HG02623 (cell line): Measurements from ENCODE around the gene CXCL1.

ENCODE experiments used
- ATAC-seq: cut with Tn5 transposase; IDR thresholded peaks from one replicate; pipeline ENCODE4 v1.9.1; 2021; ENCODE audit warnings: moderate library complexity; ENCODE audit not compliant: unreplicated experiment

The CXCL1 gene

DNA sequence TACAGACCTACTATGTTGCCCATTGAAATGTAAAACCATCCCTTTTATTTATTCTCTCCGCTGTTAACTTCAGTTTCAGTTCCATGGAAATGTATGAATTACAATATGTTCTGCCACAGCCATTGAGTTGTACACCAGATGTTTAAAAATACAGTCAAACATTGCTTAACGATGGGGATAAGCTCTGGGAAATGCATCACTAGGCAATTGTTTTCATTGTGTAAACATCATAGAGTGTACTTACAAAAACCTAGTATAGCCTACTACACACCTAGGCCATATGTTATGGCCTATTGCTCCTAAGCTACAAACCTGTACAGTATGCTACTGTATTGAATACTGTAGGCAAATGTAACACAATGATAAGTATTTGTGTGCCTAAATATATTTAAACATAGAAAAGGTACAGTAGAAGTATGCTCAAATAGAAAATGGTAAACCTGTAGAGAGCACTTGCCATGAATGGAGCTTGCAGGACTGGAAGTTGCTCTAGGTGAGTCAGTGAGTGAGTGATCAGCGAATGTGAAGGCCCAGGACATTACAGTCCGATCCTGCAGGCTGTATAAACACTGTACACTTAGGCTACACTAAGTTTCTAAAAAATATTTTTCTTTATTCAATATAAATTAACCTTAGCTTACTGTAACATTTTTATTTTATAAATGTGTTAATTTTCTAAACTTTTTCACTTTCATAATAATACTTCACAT is 18.8 kb upstream of the CXCL1 start:
- no peak for ATAC-seq

DNA sequence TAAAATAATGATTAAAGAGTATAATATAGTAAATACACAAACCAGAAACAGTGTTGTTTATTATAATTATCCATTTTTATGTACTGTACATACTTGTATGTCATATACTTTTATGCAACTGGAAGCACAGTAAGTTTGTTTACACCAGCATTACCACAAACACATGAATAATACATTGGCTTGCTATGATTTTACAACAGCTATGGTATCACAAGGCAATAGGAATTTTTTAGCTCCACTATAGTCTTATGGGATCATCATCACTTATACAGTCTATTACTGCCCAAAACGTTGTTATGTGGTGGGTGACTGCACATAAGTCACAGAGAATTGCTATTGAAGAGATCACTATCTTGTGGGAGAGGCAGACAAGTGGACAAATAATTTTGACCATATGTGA is 17.9 kb upstream of the CXCL1 start:
- no peak for ATAC-seq

DNA sequence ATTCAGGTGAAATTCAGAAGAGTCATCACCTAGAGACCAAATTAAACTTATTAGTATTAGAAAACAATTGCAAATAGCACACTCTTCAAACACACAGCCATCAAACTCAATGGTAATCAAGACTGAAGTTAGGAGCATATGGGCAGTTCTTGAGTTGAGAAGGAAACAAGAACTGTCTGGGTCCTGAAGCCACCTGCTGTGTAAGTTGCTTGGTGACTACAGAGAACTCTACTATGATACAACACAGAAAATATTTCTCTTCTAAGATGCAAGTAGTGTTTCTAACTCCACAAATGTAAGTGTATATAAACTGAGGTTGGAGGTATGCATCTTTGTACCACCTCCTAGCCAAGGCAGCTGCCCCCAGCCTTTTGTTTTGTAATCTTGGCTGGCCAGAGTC is 16.4 kb upstream of the CXCL1 start:
- ATAC-seq: no peak

DNA sequence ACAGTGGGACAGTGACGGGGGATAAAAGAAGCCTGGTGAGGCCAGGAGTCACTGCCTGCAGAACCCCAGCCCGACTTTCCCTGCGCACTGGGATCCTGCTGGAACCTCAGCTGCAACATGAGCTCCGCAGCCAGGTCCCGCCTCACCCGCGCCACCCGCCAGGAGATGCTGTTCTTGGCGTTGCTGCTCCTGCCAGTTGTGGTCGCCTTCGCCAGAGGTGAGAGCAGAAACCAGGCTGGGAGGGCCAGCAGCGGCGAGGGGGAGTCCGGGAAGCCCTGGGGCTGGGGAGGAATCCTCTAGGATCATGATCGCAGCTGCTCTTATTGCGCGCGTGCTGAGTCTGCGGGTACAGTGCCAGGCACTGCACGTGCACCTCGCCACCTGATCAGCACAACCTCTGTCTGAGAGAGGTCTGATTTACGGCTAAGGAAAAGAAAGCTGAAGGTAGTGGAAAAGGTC is 15.9 kb upstream of the CXCL1 start, which contains the start of gene PF4V1:
TSS of gene PF4V1 (plus strand) at position 51 of the 459 bp plus-strand sequence. CDS start at position 118, 67 bp downstream.
- no peak for ATAC-seq

DNA sequence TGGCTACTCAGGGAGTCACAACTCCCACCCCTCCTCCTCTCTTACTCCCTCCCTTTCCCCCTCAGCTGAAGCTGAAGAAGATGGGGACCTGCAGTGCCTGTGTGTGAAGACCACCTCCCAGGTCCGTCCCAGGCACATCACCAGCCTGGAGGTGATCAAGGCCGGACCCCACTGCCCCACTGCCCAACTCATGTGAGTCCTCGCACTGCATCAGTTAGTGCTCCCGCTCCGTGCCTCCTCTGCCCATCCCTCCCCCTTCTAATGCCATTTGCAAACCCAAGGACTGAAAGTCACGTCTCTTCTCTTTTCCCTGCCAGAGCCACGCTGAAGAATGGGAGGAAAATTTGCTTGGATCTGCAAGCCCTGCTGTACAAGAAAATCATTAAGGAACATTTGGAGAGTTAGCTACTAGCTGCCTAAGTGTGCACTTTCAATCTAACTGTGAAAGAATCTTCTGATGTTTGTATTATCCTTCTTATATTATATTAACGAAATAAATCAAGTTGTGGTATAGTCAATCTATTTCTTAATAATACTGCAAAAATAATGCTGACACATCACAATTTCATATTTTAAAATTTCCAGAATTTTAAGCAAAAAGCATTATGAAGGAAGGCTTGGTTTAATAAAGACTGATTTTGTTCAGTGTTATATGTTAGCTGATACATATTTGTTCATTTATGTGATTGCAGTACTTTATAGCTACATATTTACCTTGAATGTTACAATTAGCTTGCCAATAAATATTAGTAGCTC is 15.3 kb upstream of the CXCL1 start:
- ATAC-seq: no peak

DNA sequence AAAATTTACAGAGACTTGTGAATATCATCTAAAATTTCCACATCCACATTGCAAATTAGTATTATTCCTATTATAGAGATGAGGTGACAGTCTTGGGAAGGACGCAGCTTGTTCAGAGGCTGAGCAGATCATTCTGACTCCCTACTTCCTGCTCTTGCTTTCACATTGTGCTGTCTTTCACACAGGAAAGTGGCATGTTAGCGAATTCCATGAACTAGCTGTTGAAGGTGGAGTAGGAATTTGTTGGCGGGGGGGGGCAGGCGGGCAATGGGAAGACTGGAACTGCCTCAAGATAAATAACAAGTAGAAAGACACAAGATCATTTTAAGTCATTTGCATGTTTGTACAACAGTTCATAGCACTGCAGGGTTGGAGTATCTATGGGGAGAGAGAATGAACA is 13.8 kb upstream of the CXCL1 start:
- ATAC-seq: no peak

DNA sequence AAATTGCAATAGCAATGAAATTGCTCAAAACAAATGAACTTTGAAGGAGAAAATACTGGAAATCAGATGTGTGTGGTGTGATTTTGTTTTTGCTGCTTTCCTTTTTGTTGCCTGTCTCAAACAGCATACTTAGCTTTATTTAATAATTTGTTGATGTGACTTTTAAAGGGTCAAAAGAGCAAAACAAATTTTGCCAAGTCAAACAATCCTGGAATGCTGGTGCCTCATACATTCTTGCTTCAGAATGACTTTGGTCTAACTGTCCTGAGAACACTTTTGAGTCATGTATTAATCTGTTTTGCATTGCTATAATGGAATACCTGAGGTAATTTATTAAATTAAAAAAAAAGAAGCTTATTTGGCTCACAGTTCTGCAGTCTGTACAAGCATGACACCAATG is 12.7 kb upstream of the CXCL1 start:
- ATAC-seq: no peak

DNA sequence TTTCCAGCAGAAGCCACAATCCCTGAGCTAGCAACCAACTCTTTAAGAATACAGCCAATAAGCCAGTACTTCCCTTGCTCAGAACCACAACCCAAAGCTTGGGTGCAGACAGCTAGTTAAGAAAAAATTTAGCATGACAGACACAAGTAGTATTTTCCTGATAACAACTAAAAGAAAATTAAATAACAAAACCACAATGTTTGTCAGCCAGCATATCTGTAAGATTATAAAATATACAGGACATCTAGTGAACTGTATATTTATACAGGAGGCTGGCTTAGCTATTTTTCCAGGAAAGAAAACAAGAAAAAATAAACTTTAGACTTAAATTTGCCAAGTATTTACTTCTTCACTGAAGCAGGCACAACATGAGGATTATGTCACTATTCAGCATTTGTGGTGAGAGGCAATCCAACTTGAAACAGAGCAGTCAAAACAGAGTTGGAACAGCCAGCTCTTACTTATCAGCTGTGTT is 9.5 kb upstream of the CXCL1 start:
- no peak for ATAC-seq

DNA sequence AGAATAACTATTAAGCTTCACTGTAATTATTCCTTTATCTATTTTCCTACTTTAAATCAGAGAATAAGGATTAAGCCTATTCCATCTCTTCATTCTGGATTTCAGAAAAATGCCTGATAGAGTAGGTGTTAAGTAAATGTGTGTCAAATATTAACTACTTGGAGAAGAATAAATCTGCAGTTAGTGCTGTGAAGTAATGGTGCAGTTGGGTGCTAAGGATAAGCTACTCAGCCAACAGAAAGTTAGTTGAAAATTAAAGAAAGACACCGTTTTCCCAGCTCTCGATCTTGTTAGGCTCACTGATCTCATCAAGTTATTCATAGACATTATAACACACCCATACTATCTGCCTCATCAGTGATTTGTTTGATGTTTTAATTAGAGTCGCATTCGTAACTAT is 9.0 kb upstream of the CXCL1 start:
- no peak for ATAC-seq

DNA sequence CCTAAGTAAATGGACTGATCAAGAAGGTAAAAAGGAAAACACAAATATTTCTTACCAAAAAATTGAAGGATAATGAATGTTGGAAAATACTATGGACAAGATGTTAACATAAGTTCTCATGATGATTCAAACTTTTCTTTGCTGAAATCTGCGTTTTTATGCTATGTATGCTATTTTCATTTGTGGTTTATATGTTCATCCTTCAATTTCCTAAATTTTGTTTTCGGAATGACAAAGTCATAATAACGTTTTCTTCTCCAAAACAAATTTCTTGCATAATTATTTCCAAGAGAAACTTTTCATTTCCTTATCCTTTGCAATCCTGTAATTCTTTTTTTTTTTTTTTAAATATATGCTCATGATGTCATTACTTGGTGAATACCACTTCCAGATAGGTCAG is 8.3 kb upstream of the CXCL1 start:
- ATAC-seq: no peak

DNA sequence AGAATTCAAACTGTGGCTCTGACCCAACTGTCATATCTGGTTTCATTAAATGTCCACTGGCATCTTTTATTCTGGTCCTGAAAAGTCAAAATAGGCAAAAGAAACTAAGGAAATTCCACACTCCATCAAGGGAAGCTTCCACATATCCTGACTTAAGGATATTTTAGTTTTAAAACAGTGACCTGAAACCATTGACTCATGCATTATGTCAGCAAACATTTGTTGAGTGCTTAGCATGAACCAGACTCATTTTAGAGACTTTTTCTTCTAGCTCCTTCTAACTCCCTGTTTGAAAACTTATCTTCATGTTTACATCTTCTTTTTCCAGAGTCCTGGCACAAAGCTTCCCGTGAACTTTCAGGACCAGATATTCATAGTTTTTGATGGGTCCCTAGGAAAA is 6.9 kb upstream of the CXCL1 start:
- ATAC-seq: no peak

DNA sequence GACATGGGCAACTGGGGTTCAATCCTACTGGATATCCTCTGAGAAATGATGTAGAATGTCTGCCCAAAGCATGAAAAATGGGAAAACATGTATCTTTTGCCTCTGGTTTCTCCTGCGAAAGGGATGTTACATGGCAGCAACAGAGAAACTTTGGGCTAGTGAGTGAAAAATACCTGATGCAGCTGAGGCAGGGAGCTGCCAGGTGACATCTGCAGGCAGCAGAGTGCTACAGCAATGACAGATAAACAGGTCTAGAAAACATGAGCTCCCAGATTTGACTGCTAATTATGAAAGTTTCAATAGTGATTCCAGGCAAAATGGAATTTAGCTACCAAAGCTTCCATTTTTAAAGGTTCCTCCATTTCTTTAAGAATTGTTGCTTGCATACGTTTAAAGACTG is 4.8 kb upstream of the CXCL1 start:
- no peak for ATAC-seq

DNA sequence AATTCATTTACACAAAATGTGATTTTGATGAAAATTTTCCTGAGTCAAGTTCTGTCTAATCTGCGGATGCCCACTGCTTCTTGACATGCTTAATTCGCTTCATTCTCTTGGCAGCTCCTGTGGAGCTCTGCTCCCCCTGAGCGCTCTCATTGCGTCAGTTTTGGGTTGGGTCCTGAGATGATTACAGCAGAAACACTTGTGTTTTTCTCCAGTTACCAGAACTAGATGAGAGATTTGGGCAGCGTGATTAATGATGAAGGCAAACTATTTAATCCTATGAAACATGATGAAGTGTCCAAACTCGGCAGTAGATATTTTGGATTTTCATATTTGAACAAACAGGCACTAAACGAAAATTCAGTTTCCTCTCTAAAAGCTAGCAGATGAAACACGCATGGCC is 4.2 kb upstream of the CXCL1 start:
- ATAC-seq: no peak

DNA sequence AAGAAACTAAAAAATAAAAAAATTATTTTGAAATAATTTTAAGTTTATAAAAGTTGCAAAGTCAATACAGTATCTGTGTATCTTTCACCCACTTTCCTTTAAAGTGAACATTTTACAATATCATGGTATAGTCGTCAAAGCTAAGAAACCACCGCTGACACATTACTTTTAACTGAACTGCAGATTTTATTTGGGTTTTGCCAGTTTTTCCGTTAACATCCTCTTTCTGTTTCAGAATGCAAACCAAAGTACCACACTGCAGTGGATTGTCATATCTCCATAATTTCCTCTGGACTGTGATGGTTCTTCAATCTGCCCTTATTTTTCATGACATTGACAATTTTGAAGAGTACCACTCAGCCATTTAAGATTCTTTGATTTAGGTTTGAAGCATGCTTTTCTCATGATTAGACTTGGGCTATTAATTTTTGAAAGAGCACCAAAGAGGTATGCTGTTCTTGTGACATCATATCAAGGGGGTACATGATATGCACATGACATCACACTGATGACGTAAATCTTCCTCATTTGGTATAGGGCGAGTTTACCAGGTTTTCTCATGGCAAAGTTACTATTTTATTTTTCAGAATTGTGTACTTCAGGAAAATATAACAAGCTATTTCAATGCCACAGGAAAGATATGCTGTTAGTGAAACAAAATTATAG is 3.6 kb upstream of the CXCL1 start:
- ATAC-seq: no peak

DNA sequence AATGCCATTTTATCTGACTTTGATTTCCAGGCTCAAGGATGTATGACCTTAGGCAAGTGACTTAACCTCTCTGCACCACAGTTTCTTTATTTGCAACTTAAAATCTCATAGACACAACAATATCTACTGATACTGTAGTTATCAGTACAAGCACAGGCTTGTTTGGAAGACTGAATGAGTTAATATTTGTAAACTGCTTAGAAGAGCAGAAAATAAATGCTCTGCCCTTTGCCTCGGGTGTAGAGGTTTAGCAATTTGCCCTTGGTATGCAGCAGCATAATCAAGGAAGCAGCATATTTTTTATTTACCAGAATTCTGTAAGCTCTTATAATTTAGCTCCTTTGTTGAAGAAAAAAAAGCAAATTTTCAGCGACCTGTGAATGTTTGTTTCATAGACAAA is 2.9 kb upstream of the CXCL1 start:
- ATAC-seq: no peak

DNA sequence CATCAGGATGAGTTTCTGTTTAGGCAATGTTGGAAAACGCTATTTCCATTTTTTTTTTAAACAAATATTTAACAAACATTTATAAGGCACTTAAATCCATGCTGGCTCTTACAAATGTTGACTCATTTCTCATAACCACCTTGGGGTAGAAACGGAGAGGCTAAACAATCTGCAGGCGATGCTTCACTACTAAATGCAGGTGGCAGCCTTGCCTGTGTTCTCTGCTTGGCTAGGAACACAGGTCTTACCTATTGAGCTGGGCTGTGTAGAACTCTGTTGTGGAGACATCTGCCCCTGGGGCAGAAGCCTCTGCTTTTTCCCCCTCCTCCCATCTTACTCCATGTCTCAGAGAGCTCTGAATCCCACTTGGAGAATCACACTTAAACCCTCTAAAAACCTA is 1.4 kb upstream of the CXCL1 start:
- no peak for ATAC-seq

DNA sequence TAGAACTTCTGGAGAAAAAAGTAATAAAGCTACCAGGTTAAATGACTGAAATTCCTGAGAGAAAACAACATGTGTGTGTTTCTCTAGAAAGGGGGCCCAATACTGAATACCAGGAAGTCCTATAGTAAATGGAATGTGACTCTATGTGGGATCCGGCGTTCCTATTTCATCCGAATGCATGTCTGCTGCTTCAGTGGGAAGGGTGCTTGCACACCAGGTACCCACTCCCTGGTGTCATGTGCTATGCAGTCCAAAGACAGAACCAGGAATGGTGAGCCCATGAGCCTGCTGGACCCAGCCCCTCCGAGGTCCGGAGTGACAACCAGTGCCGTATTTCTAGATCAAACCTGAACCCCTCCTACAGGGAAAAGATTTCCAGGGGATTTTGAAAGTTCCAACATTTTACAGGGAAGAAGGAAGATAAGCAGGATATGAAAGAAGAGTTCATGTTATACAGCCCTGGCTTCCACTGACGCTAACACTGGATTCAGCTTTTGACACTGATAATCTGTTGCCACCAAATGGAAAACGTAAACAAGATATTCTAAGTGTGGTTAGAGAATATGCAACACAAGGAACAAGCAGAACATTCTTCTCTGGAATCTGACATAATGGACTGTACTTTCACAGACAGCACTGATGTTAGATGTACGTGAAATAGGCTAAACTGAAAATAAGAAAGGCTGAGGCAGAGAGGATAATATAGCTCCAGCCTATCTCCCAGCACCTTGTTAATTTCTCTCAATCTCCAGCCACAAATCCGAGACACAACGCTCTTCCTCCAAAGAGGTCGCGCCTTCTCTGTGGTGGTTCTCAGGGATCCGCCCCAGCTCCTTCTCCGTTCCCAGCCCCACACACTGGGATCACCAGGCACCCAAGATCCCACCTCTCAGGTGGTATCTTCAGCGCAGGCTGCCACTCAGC is 725 bp upstream of the CXCL1 start:
- ATAC-seq: no peak

DNA sequence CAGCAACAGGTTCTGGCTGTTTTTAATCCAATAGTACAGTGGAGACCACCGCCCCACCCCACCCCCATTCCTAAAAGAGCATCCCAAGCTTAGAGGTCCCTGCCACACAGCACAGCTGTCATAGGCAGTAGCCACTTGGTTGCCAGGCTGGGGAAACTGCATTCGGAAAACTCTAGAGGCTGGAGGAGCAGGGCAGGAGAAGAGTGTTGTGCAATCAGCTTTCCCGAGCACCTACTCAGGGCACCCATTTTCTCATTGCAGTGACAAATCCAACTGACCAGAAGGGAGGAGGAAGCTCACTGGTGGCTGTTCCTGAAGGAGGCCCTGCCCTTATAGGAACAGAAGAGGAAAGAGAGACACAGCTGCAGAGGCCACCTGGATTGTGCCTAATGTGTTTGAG is 1.1 kb downstream of the CXCL1 start:
- ATAC-seq: no peak

DNA sequence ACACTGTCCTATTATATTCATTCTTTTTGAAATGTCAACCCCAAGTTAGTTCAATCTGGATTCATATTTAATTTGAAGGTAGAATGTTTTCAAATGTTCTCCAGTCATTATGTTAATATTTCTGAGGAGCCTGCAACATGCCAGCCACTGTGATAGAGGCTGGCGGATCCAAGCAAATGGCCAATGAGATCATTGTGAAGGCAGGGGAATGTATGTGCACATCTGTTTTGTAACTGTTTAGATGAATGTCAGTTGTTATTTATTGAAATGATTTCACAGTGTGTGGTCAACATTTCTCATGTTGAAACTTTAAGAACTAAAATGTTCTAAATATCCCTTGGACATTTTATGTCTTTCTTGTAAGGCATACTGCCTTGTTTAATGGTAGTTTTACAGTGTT is 1.6 kb downstream of the CXCL1 start:
- no peak for ATAC-seq

DNA sequence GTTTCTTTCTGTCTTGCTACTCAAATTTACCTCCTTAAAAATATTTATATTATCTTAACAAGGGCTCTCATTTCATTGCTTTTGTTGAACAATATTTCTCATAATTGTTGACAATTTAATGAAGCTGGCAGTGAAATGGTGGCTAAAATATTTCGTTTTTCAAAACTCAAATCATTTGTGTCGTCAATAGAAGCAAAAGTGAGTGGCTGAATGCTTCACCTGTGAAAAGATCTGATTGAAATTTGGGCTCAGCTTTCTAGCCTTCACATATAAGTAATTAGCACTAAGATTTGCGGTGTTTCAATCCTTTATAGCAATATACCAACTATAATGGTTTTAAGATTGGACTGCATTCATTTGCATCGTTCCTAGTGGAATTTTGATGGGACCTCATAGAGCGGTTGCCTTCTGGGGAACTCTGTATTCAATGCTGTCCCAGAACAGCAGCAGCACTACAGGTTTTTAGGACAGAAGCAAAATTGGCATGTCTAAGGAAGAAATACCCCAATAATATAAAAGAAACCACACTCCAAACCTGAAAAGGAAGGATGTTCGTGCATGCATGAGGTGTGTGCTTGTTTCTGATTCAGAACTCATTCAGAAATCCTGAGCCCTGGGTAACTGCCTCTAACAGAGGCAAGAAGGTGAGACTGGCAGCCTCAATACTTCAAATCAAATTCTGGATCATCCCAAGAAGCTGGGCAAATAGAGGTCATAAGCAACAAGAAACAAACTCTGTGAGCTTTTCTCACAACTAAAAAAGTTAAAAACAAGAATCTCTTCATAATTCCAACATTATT is 2.5 kb downstream of the CXCL1 start:
- no peak for ATAC-seq
